Fibroblast of lung (primary cell): Measurements from ENCODE around the gene AP1S1.

Source experiments
- EZH2 ChIP-seq: IDR thresholded peaks from 2 replicates; pipeline ENCODE4 v1.5.1; 2012; ENCODE audit warnings: low read length, control low read depth, mild to moderate bottlenecking; ENCODE audit errors: missing control alignments
- TF ChIP-seq, protein P1 (sequence below), 2 donors: IDR thresholded peaks in 1 of 2; conservative IDR thresholded peaks in 1 of 2; 1 replicate in 1 of 2; 2 replicates in 1 of 2; pipeline ENCODE4 v1.5.1; 2011 to 2012; ENCODE audit warnings: low read length in 2 of 2, control low read depth in 1 of 2, inconsistent platforms in 1 of 2, low read depth in 1 of 2, mild to moderate bottlenecking in 1 of 2

DNA sequence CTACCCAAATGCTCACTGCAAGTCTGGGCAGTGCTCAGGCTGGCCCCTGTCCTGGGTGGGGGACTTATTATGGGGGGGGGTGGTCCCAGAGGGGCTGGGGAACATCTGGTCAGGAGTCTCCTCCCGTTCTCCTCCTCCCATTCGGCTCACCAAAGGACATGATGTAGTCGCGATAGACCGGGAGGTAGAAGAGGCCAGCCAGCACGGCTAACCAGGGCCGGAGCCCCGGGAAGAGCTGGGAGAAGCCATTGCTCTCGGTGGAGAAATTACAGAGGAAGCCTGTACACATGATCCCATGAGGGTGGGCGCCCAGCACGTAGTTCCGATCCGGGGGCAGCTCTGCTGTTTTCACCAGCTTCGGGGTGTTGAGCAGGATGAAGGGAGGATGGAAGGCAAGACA is 44.2 kb downstream of the AP1S1 start:
- TF ChIP-seq, protein P1, sequence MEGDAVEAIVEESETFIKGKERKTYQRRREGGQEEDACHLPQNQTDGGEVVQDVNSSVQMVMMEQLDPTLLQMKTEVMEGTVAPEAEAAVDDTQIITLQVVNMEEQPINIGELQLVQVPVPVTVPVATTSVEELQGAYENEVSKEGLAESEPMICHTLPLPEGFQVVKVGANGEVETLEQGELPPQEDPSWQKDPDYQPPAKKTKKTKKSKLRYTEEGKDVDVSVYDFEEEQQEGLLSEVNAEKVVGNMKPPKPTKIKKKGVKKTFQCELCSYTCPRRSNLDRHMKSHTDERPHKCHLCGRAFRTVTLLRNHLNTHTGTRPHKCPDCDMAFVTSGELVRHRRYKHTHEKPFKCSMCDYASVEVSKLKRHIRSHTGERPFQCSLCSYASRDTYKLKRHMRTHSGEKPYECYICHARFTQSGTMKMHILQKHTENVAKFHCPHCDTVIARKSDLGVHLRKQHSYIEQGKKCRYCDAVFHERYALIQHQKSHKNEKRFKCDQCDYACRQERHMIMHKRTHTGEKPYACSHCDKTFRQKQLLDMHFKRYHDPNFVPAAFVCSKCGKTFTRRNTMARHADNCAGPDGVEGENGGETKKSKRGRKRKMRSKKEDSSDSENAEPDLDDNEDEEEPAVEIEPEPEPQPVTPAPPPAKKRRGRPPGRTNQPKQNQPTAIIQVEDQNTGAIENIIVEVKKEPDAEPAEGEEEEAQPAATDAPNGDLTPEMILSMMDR (conservative IDR thresholded peaks at IDR 0.05 in 1 of 2, IDR thresholded peaks at IDR 0.05 in 1 of 2; ENCODE audit: low read depth in 1 of 2, low read length in 2 of 2), result no peak
- TF ChIP-seq EZH2, result no peak
